ENCODE data around the gene TUBG2.

Gene TUBG2

DNA sequence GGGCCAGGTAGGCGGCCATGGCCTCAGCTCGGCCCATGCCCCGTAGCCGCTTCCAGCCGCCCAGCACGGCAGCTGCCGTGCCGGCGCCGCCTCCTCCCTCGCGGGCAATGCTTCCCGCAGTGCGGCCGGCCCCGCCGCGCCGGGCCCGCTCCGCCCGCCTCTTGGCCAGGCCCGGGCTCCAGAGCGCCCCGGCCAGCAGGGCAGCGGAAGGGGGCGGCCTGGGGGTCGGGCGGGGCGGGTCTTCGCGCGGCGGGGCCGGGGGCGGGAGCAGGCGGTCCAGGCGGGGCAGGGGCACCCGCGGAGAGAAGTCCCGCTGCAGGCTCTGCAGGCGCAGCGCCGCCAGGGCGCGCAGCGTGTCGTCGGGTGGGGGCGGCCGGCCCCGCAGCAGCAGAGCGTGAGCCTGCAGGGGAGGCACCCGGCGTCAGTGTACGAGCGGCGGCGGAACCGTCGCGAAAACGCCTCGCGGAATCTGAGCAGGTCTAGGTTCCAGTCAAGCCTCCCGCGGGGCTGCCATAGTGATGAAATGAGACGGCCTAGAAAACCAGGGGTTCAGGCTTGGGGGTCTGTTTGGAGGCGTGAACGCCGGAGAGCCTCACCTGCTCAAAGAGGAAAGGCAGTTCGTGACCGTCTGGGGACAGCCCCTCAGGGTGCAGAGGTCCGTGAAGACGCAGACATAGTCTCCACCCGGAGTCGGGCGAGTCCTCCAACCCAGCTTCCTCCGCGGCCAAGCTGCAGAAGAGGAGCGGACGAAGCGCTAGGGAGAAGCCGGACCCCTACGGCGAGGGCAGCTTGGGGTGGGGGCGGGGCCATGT lies 11.1 kb downstream of the TUBG2 start:
- Mint-ChIP-seq H3K4me3 (peak overlapping the region; percentile 77), H3K27ac (no peak overlapping the region), H3K9me3 (ENCODE audit: low read depth) (no peaks in the 10 kb centered on the region), H3K27me3 (peaks cover 10% of the 10 kb centered on the region), H3K36me3 (no peaks in the 10 kb centered on the region), H3K4me1 (ENCODE audit: low read depth) (peaks cover 21% of the 10 kb centered on the region)

DNA sequence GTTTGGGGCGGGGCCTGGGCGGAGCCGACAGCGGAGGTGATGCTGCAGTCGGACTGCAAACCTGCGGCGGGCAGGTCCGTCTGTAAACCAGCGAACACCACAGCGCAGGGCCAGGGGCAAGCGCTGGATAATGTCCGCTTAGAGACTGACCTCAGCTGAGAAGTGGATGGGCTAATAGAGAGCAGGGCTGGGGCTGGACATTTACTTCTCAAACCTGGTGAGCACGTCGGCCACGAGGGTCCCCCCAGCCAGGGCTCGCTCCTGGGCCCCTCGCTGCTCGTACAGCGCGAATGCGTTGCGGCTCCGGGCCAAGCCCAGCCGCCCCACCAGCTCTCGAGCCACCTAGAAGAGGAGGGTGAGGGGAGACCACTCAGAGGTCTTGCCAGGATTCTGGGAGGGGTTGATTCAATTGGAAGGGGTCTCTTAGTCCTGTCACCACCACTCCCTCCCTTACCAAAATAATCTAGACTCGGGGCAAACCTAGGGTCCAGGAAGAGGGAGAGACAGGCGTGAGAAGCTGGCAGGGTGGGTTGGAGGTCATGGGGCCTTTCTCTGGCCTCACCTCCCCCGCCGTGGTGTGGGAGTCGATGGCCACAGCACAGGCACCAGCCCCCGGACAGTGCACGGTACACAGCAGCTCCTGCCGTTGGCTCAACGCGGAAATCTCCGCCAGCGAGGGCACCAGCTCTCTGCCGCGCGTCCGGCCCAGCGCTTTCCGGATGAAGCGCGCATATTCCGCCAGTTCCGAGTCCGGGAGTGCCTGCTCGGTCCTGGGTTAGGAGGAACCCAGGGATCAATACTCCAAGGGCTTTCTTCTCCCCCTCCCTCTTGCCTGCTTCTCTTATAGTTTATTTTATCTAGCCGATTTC lies 11.9 kb downstream of the TUBG2 start:
- Mint-ChIP-seq H3K27me3 (peaks cover 10% of the 10 kb centered on the region), H3K27ac (no peak overlapping the region), H3K4me3 (peak overlapping the region; percentile 77), H3K36me3 (no peaks in the 10 kb centered on the region), H3K9me3 (ENCODE audit: low read depth) (no peaks in the 10 kb centered on the region), H3K4me1 (ENCODE audit: low read depth) (peaks cover 21% of the 10 kb centered on the region)

DNA sequence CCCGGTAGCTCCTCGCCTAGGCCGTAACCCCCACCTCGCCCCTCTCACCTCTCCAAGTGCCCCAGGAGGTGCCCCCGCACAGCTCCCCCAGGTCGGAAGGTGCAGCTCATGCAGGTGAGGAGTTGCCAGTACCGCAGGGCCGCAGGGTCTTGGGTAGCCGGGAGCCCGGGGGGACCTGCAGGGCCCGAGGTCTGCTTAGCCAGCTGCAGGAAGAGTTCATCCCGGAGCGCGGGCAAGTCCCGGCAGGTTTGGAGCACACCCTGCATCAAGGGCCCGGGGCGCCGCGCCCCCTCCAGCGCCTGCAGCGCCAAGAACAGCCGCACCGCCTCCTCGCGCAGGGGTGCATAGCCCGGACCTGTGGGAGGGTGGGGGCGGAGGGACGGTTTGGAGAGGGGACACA lies 13.0 kb downstream of the TUBG2 start:
- Mint-ChIP-seq H3K9me3 (ENCODE audit: low read depth) (no peaks in the 10 kb centered on the region), H3K27me3 (peaks cover 10% of the 10 kb centered on the region), H3K4me3 (no peak overlapping the region), H3K4me1 (ENCODE audit: low read depth) (peaks cover 26% of the 10 kb centered on the region), H3K36me3 (no peaks in the 10 kb centered on the region), H3K27ac (no peak overlapping the region)

DNA sequence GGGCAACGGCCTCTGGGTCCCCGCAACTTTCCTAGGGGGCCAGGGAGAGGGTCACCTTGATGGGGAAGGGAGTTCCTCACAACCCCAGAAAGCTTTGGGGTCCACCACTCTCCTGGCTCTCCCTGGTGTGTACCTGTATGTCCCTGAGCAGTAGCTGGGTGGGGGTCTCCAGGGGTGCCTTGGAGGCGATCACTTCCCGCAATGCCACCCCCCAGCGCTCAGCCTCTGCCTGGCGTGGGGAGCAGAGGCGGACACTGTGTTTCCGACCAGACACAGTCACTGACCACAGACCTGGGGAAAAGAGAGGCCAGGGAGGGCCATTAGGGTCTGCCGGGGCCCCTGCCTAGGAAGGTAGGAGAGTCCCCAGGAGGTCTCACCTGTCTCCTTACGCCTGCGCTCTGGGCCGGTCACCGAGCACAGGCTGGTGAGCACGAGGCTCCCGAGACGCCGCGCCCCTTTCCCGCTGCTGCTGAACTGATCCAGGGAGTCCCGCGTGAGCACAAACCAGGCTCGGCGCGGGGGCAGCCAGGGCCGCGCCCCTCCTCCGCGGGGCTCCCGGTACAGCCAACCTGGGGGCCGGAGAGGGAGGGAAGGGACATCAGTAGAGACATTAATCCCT lies 14.3 kb downstream of the TUBG2 start:
- H3K9me3 Mint-ChIP-seq (ENCODE audit: low read depth): no peaks in the 10 kb centered on the region
- no peak overlapping the region for H3K27ac Mint-ChIP-seq
- peaks cover 10% of the 10 kb centered on the region for H3K27me3 Mint-ChIP-seq
- H3K4me3 Mint-ChIP-seq: no peak overlapping the region
- H3K36me3 Mint-ChIP-seq: no peaks in the 10 kb centered on the region
- H3K4me1 Mint-ChIP-seq (ENCODE audit: low read depth): peaks cover 35% of the 10 kb centered on the region

DNA sequence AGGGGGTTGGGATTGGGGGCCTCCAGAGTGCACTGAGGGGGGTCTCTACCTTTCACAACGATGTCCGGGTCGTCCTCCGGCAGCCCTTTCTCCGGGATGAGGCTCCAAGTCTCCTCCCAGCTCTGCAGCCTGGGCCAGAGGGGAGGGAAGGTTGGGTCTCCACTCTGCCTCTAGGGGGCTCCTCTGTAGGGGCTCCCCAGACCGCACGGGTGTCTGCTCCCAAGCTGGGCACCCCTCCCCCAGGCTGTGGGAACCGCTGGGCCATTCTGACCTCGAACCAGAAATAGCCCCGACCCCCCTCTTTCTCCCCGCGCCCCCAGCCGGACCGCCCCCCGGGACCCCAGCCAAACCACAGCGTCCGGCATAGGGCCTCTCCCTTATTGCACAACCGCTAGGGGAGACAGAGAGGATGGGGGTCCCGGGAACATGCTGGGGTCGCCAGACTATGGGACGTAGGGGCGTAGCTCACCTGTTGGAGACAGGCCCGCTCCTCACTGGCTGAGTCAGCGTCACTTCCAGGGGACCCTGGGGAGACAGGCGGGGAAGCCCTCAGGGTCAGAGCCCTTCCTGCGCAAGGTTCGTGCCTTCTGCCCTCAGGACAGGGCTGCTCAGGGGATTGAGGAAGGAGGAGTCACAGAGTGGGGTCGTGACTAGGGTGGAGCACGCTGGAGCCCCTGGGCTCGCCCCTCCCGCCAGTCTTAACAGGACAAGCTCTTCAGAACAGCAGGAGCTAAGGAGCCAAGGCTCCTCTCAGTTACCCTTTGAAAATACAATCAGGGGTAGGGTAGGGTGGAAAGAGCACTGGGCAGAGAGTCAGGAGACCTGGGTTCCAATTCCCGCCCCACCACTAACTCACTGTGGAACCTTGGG lies 15.0 kb downstream of the TUBG2 start:
- H3K27ac Mint-ChIP-seq: no peak overlapping the region
- H3K4me1 Mint-ChIP-seq (ENCODE audit: low read depth): peaks cover 39% of the 10 kb centered on the region
- peaks cover 10% of the 10 kb centered on the region for H3K27me3 Mint-ChIP-seq

DNA sequence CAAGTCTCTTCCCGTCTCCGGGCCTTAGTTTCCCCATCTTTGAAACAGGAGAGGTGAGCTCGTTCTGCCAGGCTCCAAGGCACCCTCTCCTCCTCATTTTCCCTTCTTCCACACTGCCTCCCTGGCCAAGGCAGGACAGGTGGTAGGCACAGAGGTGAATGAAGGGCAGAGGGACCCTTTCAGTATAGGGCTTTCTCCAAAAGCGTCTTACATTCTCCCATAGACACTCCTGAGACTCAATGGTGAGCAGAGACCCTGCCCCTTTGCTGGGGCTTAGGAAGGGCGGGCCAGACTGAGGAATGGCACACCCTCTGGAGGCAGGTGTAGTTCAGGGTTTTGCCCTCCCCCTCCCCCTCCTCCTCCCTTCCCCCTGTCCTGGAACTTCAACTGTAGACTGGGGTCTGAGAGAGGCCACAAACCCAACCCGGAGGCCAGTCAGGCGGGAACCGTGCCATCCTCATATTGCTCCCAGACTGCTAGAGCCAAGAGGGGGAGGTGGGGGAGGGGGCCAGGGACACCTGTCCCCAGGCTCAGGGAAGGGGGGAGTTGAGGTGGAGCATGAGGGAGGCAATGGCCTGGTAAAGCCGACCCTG lies 15.8 kb downstream of the TUBG2 start:
- Mint-ChIP-seq H3K4me1 (ENCODE audit: low read depth) (peaks cover 43% of the 10 kb centered on the region), H3K4me3 (peak overlapping the region; percentile 61), H3K27me3 (peaks cover 11% of the 10 kb centered on the region), H3K36me3 (no peaks in the 10 kb centered on the region), H3K27ac (no peak overlapping the region), H3K9me3 (ENCODE audit: low read depth) (no peaks in the 10 kb centered on the region)

More for the DNA sequence above, 15.0 kb downstream of the TUBG2 start:
- Mint-ChIP-seq H3K9me3 (ENCODE audit: low read depth) (no peaks in the 10 kb centered on the region), H3K4me3 (peak overlapping the region; percentile 61), H3K36me3 (no peaks in the 10 kb centered on the region)

DNA sequence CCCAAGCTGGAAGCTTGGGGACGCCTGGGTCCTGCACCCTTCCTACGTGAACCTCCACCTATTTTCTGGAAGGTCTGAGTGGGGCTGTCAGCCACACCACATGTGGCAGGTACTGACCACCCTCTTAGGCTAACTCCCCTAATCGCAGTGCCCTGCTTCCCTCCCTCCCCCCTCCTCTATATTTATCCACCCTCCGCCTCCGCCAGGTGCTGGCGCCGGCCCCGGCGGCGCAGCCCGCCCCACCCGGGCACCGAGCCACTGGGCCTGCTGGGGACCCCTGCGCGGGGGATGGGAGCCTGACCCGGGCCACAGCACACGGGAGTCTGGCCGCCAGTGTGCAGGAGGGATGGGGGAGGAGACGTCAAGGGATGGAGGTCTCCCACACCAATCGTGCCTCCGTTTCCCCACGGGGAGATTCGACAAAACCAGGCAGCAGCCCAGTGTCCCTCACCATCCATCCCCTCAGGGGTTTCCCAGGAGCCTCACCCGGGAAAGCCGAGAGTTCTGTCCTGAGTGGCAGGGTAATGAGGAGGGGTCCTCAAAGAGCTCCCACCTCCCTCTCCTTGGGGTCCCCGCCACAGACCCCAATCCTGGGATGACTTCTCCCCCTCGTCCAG lies 16.4 kb downstream of the TUBG2 start:
- peaks cover 12% of the 10 kb centered on the region for H3K27me3 Mint-ChIP-seq
- H3K4me3 Mint-ChIP-seq: no peak overlapping the region
- H3K27ac Mint-ChIP-seq: no peak overlapping the region
- H3K9me3 Mint-ChIP-seq (ENCODE audit: low read depth): no peaks in the 10 kb centered on the region
- H3K36me3 Mint-ChIP-seq: no peaks in the 10 kb centered on the region
- H3K4me1 Mint-ChIP-seq (ENCODE audit: low read depth): peaks cover 43% of the 10 kb centered on the region

DNA sequence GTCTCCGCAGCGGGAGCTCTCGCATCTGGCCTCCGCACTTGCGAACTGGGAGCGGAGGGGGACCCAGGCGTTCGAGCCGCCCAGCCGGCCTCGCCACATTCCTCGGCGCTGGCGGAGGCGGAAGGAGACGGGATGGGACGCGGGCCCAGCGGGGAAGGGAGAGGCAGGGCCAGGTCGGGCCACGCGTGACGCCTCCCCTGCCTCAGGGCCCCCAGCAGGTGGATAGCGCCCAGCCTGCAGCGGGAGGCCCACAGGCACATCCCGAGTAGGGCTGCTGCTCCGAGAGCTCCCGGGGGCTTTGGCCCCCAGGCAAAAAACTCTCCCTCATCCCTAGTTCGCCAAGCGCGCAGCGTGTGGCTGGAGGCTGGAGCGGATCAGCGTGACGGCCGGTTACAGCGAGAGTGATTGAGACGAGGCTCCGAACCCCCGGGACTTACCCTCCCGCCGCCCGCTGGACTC lies 16.9 kb downstream of the TUBG2 start:
- Mint-ChIP-seq H3K27me3 (peaks cover 15% of the 10 kb centered on the region), H3K4me3 (peak overlapping the region; percentile 56), H3K36me3 (no peaks in the 10 kb centered on the region), H3K4me1 (ENCODE audit: low read depth) (peaks cover 45% of the 10 kb centered on the region), H3K27ac (no peak overlapping the region), H3K9me3 (ENCODE audit: low read depth) (no peaks in the 10 kb centered on the region)

DNA sequence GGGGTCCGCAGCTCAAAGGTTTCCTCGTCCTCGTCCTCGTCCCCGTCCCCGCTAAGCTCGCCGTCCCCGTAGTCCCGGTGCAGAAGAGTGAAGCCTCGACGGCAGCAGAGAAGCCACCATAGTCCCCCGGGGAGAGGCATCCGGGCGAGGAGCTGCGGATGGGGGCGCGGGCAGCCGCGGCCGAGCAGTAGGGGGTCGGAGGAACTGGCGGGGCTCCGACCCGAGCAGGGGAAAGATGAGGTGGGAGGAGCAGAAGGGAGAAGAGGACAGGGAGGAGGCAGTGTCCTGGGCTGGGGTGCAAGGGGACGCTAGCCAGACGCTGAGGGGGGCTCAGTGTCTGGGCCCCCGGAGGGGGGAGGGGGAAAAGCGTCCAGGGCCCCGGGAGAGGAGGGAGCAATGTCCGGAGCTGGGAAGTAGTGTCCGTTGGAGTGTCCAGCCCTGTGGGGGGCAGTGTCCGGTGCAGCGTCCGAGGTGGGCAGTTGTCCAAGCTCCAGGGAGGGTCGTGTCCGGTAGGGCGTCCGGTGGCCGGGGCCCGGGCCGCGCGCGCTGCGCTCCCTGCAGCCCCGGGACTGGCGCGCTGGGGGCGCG lies 17.4 kb downstream of the TUBG2 start, which contains the start of gene PLEKHH3:
TSS of gene PLEKHH3 (minus strand) at position 571 of the 588 bp plus-strand sequence. CDS start at position 140, 431 bp downstream.
- peak within 1 kb of the TSS; percentile 90 for H3K4me3 Mint-ChIP-seq
- peaks cover 16% of the 10 kb centered on the region for H3K27me3 Mint-ChIP-seq
- H3K4me1 Mint-ChIP-seq (ENCODE audit: low read depth): peaks cover 44% of the 10 kb centered on the region
- H3K9me3 Mint-ChIP-seq (ENCODE audit: low read depth): no peaks in the 10 kb centered on the region
- no peaks in the 10 kb centered on the region for H3K36me3 Mint-ChIP-seq
- H3K27ac Mint-ChIP-seq: peak within 1 kb of the TSS; percentile 41

DNA sequence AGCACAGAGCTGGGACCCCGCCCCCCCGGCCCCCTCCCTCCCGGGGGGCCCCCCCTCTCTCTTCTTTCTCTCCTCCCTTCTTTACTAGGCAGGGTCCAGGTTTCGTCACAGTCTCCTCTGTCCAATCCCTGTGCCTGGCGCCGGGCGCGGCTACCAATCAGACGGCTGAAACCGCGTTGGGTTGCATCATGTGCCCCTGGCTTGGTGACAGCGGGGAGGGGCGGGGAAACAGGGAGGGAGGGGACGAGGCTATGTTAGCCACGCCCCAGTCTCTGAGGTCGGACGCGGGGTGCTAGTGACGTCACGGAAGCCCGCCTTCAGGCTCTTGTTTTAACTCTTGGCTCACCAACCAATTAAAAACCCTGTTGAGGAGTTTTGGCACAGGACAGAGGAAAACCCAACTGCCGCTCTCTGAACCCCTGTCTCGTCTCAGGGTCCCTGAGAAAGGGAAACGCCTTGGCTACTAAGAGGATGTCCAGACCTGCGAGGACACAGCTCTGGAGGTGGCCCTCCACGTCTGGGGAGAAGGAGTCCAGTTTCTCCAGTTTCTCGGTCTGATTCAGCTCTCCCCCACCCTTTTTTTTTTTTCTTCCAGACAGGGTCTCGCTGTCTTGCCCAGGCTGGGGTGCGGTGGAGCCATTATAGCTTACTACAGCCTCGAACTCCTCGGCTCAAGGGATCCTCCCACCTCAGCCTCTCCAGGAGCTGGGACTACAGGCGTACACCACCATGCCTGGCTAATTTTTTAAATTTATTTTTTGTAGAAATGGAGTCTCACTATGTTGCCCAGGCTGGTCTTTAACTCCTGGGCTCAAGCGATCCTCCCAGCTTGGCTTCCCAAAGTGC lies 18.2 kb downstream of the TUBG2 start:
- Mint-ChIP-seq H3K36me3 (no peaks in the 10 kb centered on the region), H3K27ac (no peak overlapping the region)

DNA sequence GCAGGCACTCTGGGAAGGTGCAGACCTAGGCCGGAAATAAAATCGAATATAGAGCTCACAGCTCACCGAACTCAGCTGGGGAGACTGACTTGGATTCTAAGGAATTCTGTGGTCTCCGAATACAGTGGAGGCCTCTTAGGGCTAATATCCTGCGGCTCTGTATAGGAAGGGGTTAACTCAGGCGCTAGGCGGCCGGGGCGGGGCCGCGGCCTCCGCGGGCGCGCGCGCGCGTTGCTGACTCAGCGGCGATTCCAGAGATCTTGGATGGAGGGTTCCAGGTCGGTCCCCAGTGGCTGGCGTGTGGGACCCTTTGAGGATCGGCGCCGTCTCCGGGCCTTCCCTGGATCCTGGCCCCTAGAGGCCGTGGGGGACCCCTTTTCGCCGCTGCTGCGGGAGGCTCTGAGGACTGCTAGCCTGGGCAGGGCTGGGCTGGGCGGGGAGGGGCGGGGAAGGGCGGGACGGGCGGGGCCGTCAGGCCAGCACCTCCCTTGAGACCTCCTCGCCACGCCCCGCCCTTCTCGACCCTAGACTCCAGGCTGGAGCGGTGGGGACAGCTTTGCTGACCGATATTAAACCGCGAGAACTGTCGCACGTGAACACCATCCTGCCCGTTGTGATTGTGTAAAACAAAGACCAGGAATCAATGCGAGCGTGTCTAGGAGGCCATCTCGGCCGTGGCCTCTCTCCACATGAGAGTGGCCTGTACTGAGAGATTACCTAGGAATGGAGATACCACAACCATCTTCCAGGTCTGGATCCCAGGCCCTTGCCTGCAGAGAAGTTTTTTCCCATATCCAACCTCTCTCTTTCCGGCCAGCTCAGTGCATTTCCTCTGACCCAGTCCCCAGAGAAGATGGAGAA lies 19.1 kb downstream of the TUBG2 start:
- H3K4me1 Mint-ChIP-seq (ENCODE audit: low read depth): peaks cover 56% of the 10 kb centered on the region
- no peaks in the 10 kb centered on the region for H3K9me3 Mint-ChIP-seq (ENCODE audit: low read depth)
- no peaks in the 10 kb centered on the region for H3K36me3 Mint-ChIP-seq
- peak overlapping the region; percentile 90 for H3K4me3 Mint-ChIP-seq
- H3K27me3 Mint-ChIP-seq: peaks cover 14% of the 10 kb centered on the region
- H3K27ac Mint-ChIP-seq: peak overlapping the region; percentile 76

More for the DNA sequence above, 18.2 kb downstream of the TUBG2 start:
- H3K4me1 Mint-ChIP-seq (ENCODE audit: low read depth): peaks cover 48% of the 10 kb centered on the region
- peaks cover 15% of the 10 kb centered on the region for H3K27me3 Mint-ChIP-seq
- H3K9me3 Mint-ChIP-seq (ENCODE audit: low read depth): no peaks in the 10 kb centered on the region
- H3K4me3 Mint-ChIP-seq: peak overlapping the region; percentile 90

Measured in activated naive CD8-positive, alpha-beta T cell (primary cell).